ENCODE data around the gene PTPRD.

Gene PTPRD

GRCh38 chr9:9961934-9962333, 650.9 kb downstream of the PTPRD start:
- POLR2A ChIA-PET, result no interaction called here

GRCh38 chr9:9961487-9961886, 651.3 kb downstream of the PTPRD start:
- no peak for TF ChIP-seq CTCF (IDR thresholded peaks at IDR 0.05; ENCODE audit: insufficient read depth, low read length, missing control alignments)
- DNase-seq (ENCODE audit: low read depth, low spot score), result no peak
- H3K4me3 ChIP-seq (ENCODE audit: low read depth, low read length), result no peak overlapping the region
- ChIA-PET CTCF (interaction anchor here (1.3 kb wide), 1 partner anchor 18 kb away, joined by 6 read pairs; no protein-coding TSS in a partner anchor), POLR2A (no interaction called here)

More at GRCh38 chr9:9961934-9962333, 650.9 kb downstream of the PTPRD start:
- CTCF ChIA-PET, result interaction anchor here (1.3 kb wide), 1 partner anchor 19 kb away, joined by 6 read pairs; no protein-coding TSS in a partner anchor
- DNase-seq (ENCODE audit: low read depth, low spot score), result no peak
- no peak overlapping the region for H3K4me3 ChIP-seq (ENCODE audit: low read depth, low read length)
- TF ChIP-seq CTCF (IDR thresholded peaks at IDR 0.05; ENCODE audit: insufficient read depth, low read length, missing control alignments), result no peak

- H3K4me3 ChIP-seq (ENCODE audit: low read depth, low read length), result no peak overlapping the region
- POLR2A ChIA-PET, result no interaction called here
- CTCF ChIA-PET, result interaction anchor here (1.4 kb wide), 1 partner anchor 9 kb away, joined by 8 read pairs; no protein-coding TSS in a partner anchor
- DNase-seq (ENCODE audit: low read depth, low spot score), result no peak
- TF ChIP-seq CTCF (IDR thresholded peaks at IDR 0.05; ENCODE audit: insufficient read depth, low read length, missing control alignments), result no peak
Measured at GRCh38 chr9:9951556-9952160, 661.1 kb downstream of the PTPRD start.

- CTCF ChIA-PET, result interaction anchor here (1.4 kb wide), 1 partner anchor 8 kb away, joined by 8 read pairs; no protein-coding TSS in a partner anchor
- DNase-seq (ENCODE audit: low read depth, low spot score), result peak; percentile 47
Measured at GRCh38 chr9:9950813-9951212, 662.0 kb downstream of the PTPRD start.

GRCh38 chr9:9949978-9950377, 662.8 kb downstream of the PTPRD start:
- ChIA-PET CTCF (no interaction called here), POLR2A (no interaction called here)
- no peak for DNase-seq (ENCODE audit: low read depth, low spot score)
- no peak for TF ChIP-seq CTCF (IDR thresholded peaks at IDR 0.05; ENCODE audit: insufficient read depth, low read length, missing control alignments)
- H3K4me3 ChIP-seq (ENCODE audit: low read depth, low read length), result no peak overlapping the region

More at GRCh38 chr9:9950813-9951212, 662.0 kb downstream of the PTPRD start:
- TF ChIP-seq CTCF (IDR thresholded peaks at IDR 0.05; ENCODE audit: insufficient read depth, low read length, missing control alignments), result no peak
- POLR2A ChIA-PET, result no interaction called here
- no peak overlapping the region for H3K4me3 ChIP-seq (ENCODE audit: low read depth, low read length)

GRCh38 chr9:9949368-9949767, 663.4 kb downstream of the PTPRD start:
- ChIA-PET POLR2A (no interaction called here), CTCF (no interaction called here)
- no peak for TF ChIP-seq CTCF (IDR thresholded peaks at IDR 0.05; ENCODE audit: insufficient read depth, low read length, missing control alignments)
- DNase-seq (ENCODE audit: low read depth, low spot score), result no peak
- no peak overlapping the region for H3K4me3 ChIP-seq (ENCODE audit: low read depth, low read length)

Measured in AG04449 (cell line).